ENCODE measurements around the gene LCE1E.

DNA sequence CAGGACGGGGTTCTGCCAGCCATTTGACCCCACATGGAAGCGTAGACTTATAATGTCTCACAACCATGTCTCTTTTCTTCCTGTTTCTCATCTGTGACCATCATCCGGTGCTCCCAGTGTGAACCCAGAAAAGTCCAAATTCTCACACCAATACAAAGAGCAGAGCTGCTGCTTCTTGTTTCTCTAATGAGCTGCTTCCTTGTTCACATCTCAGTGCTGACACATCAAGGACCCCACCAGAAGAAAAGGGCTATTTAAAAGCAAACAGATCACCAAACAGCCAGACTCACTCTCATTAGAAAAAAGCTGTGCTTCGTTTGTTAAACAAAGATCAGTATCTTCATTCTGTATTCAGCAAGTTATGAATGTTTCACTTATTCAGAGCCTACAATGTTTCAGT, 9.6 kb downstream of the LCE1E start:
- no peak for TF ChIP-seq POLR2A (IDR thresholded peaks at IDR 0.05; ENCODE audit: borderline replicate concordance, extremely low read depth, insufficient read depth, insufficient read length)
- TF ChIP-seq TCF7L2 (IDR thresholded peaks at IDR 0.05; ENCODE audit: borderline replicate concordance, extremely low read depth, insufficient read depth, insufficient read length): no peak
- TF ChIP-seq YY1 (IDR thresholded peaks at IDR 0.05; ENCODE audit: extremely low read depth, insufficient replicate concordance, low read depth, low read length): no peak
- TF ChIP-seq, protein P1, sequence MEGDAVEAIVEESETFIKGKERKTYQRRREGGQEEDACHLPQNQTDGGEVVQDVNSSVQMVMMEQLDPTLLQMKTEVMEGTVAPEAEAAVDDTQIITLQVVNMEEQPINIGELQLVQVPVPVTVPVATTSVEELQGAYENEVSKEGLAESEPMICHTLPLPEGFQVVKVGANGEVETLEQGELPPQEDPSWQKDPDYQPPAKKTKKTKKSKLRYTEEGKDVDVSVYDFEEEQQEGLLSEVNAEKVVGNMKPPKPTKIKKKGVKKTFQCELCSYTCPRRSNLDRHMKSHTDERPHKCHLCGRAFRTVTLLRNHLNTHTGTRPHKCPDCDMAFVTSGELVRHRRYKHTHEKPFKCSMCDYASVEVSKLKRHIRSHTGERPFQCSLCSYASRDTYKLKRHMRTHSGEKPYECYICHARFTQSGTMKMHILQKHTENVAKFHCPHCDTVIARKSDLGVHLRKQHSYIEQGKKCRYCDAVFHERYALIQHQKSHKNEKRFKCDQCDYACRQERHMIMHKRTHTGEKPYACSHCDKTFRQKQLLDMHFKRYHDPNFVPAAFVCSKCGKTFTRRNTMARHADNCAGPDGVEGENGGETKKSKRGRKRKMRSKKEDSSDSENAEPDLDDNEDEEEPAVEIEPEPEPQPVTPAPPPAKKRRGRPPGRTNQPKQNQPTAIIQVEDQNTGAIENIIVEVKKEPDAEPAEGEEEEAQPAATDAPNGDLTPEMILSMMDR (IDR thresholded peaks at IDR 0.05 in 2 of 3, conservative IDR thresholded peaks at IDR 0.05 in 1 of 3; ENCODE audit: borderline replicate concordance in 1 of 3, insufficient read depth in 1 of 3, low read depth in 2 of 3, low read length in 2 of 3): no peak
- TF ChIP-seq EZH2phosphoT487 (IDR thresholded peaks at IDR 0.05; ENCODE audit: borderline replicate concordance): no peak
- TF ChIP-seq REST (IDR thresholded peaks at IDR 0.05; ENCODE audit: low read depth): no peak

All from HCT116 (cell line).